Activated CD8-positive, alpha-beta memory T cell treated with anti-CD3 and anti-CD28 coated beads for 4 hours (primary cell): ENCODE measurements around the gene ATP8B4.

Source experiments
- DNase-seq, 2 donors: peaks; one replicate each; pipeline ENCODE4 v3.0.0-alpha.2; 2020; ENCODE audit warnings: low read depth in 2 of 2

The ATP8B4 gene

DNA sequence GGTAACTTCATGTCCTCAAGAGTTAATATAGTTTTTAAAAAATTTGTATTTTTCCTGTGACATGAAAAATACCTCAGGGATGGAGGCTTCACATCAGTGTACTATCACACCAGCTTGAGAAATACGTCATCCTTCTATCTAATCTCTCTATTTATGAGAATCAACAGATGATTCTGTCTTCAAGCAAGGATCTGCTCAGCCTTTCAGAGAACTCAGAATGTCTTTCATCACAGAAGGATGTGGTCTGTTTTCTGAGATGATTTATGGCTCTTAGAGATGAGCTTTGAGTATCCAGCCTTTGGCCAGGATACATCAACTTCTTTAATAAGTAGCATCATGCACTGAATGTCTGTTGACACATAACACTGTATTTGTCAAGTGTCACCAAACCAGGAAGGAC is 304.3 kb downstream of the ATP8B4 start:
- DNase-seq = no peak

DNA sequence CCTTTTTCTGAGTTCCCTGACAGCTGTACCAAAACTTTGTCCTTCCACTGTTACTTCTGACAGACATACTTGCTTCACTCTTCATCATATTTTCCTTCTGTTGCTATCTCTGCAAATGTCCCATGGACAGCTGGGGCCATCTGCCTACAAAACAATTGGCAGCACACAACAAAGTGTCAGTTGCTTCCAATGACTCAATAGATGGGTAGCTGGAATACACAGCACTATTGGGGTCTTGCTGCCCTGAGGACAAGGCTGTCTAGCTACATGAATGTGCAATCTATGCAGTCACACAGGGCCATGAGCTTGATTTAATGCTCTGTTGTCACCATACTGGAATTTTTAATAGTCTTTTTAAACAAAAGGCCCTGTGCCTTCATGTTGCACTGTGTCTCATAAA is 305.4 kb downstream of the ATP8B4 start:
- no peak for DNase-seq

DNA sequence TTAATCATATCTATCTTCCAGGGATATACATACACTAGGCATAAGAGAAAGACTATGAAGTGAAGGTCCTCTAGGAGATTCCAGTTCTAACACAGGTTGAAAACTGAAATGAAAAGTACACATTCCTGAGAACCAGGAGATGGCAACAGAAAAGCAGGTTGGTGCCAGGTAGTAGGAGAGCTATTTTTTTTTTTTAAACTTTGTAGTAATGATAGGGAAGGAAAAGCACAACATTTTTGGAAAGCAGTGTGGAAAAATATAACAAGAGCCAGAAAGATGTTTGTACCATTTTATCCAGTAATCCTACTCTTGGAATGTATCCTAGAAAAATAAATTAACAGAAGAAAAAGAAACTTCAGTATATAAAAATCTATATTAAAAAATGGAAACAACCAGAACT is 308.3 kb downstream of the ATP8B4 start:
- DNase-seq = no peak

DNA sequence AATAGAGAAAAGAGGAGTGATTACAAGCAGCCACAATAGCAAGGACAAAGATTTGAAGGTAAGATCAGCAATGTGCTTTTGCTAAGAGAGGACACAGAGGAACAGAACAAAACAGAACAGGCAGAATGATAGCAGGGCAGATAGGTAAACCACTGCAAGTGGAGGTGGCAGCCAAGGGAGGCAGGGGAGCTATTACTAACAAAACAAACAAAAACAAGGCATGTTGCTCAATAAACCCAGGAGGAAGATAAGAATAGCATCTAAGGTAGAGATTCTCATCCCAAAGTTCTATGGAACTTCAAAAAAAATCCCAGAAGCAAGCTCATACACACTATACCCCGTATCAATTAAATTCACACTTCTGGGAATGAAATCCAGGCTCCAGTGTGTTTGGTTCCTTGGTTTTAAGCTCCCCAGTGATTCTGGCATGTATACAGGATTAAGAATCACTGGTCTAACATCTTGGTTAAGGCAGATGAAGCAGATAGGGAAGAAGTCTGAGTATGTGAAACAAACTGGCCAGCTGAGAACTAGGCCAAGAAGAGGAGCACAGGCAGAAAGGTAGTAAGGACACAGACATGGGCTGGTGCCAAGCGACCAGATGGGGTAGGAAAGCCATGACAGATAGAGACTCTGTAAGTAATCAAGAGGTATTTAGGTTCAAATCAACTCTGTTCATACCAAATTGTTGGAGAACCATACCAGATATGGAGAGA is 309.0 kb downstream of the ATP8B4 start:
- no peak for DNase-seq

DNA sequence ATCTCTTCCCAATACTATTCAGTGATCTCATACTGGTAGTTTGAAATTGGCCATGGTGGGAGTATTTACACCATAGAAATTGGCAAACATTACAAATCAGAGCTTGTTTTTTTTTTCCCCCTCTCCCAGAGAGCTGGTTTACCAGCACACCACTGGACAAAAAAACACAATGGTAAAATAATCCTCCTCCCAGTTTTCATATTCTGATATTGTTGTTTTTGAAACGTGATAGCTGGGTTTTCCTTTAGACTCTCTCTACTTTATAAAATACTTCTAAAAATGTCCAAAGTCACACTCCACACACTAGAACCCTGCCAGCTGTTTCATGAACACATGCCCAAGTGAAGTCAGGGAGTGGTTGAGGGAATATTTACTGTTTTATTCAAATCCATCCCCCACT is 310.7 kb downstream of the ATP8B4 start:
- no peak for DNase-seq
